ENCODE measurements around the gene NISCH.

GRCh38 chr3:52492059-52492458 lies 36.7 kb downstream of the NISCH start:
- TF ChIP-seq CTCF (IDR thresholded peaks at IDR 0.05) (no peak), POLR2A (IDR thresholded peaks at IDR 0.05) (no peak), EP300 (IDR thresholded peaks at IDR 0.05) (no peak)

Measured in ovary (tissue), 3 donors.